Glutamatergic neuron (in vitro differentiated cells): ENCODE measurements around the gene PLN. TPM values are rescaled to one million over a fixed set of nuclear protein-coding genes. Genes with fewer than 3 reads are reported as not detected.

Source experiments
- DNase-seq: peaks from one replicate; pipeline ENCODE4 v3.0.0; 2022
- H3K27ac Mint-ChIP-seq: one replicate; pipeline ENCODE4 v1.8.0; 2020; ENCODE audit warnings: mild to moderate bottlenecking, mixed read lengths, inconsistent platforms; ENCODE audit not compliant: unreplicated experiment
- H3K27me3 Mint-ChIP-seq: one replicate; pipeline ENCODE4 v1.8.0; 2020; ENCODE audit warnings: mild to moderate bottlenecking, moderate library complexity, mixed read lengths, inconsistent platforms; ENCODE audit not compliant: unreplicated experiment
- H3K36me3 Mint-ChIP-seq: one replicate; pipeline ENCODE4 v1.8.0; 2020; ENCODE audit warnings: mild to moderate bottlenecking, mixed read lengths, inconsistent platforms; ENCODE audit not compliant: unreplicated experiment
- H3K4me1 Mint-ChIP-seq: one replicate; pipeline ENCODE4 v1.8.0; 2020; ENCODE audit warnings: mild to moderate bottlenecking, low read depth, mixed read lengths, inconsistent platforms; ENCODE audit not compliant: unreplicated experiment
- H3K4me3 Mint-ChIP-seq: one replicate; pipeline ENCODE4 v1.8.0; 2020; ENCODE audit warnings: mild to moderate bottlenecking, mixed read lengths, inconsistent platforms; ENCODE audit not compliant: unreplicated experiment
- H3K9me3 Mint-ChIP-seq: one replicate; pipeline ENCODE4 v1.8.0; 2020; ENCODE audit warnings: mild to moderate bottlenecking, moderate library complexity, mixed read lengths, inconsistent platforms; ENCODE audit not compliant: unreplicated experiment
- total RNA-seq: library from RNA; stranded (reverse); fragmentation: NEBNext Ultra II Directional; extraction: Animal tissue kit (Norgen Biotek cat#: 25700); gene quantifications from one replicate; pipeline ENCODE4 v1.2.1, GENCODE V29; 2021; ENCODE audit not compliant: unreplicated experiment
- TF ChIP-seq, protein P1 (sequence below): fragments of 200-600 bp; sonication (generic); IDR thresholded peaks from one replicate; pipeline ENCODE4 v1.5.0; 2021; ENCODE audit not compliant: partially characterized antibody, unreplicated experiment

PLN gene
- total RNA-seq, 1 donor from 2014 or later, result not detected

DNA sequence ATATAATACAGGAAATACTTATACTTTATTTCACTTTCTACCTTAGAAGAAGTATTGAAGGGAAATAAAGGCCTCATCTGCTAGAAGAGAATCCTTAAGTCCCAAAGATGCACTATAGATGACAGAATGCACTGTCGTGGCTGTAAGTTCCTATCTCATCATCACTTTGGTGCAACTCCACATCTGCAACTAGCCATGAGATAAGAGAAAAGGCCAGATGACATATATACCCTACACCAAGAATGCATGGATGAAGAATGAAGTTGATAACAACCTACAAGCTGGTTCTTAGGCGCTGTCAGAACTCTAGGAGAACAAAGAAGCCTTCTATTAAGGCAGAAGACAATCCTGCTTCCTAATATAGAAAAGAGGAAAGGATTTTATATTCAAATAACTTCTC lies 11.6 kb upstream of the PLN start:
- Mint-ChIP-seq H3K36me3 (no peaks in the 10 kb centered on the region), H3K27me3 (no peaks in the 10 kb centered on the region), H3K4me3 (no peak overlapping the region), H3K27ac (no peak overlapping the region), H3K4me1 (peaks cover 20% of the 10 kb centered on the region), H3K9me3 (peaks cover 4% of the 10 kb centered on the region)
- DNase-seq, result no peak
- TF ChIP-seq, protein P1, sequence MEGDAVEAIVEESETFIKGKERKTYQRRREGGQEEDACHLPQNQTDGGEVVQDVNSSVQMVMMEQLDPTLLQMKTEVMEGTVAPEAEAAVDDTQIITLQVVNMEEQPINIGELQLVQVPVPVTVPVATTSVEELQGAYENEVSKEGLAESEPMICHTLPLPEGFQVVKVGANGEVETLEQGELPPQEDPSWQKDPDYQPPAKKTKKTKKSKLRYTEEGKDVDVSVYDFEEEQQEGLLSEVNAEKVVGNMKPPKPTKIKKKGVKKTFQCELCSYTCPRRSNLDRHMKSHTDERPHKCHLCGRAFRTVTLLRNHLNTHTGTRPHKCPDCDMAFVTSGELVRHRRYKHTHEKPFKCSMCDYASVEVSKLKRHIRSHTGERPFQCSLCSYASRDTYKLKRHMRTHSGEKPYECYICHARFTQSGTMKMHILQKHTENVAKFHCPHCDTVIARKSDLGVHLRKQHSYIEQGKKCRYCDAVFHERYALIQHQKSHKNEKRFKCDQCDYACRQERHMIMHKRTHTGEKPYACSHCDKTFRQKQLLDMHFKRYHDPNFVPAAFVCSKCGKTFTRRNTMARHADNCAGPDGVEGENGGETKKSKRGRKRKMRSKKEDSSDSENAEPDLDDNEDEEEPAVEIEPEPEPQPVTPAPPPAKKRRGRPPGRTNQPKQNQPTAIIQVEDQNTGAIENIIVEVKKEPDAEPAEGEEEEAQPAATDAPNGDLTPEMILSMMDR, result no peak

DNA sequence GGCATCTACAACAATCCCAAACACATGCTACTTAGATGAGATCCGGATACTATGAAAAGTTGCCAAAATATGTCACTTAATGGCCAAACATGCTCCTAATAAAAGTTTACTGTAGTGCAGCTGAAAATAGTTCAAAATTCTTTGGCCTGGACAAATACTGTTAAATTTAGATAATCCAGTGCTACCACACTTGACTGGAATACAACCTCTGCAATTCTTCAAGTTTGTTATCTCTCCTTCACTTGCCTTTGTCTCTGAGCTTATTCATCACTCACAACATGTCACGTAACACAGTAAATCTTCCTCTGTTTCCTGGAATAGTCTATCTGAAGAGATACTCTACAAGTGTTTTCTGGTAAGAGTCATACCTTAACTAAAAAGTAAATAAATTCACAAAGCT lies 10.5 kb upstream of the PLN start:
- no peaks in the 10 kb centered on the region for H3K36me3 Mint-ChIP-seq
- peaks cover 13% of the 10 kb centered on the region for H3K4me1 Mint-ChIP-seq
- H3K9me3 Mint-ChIP-seq, result no peaks in the 10 kb centered on the region
- no peaks in the 10 kb centered on the region for H3K27me3 Mint-ChIP-seq
- no peak for DNase-seq
- no peak overlapping the region for H3K4me3 Mint-ChIP-seq
- TF ChIP-seq, protein P1, result no peak
- H3K27ac Mint-ChIP-seq, result no peak overlapping the region

DNA sequence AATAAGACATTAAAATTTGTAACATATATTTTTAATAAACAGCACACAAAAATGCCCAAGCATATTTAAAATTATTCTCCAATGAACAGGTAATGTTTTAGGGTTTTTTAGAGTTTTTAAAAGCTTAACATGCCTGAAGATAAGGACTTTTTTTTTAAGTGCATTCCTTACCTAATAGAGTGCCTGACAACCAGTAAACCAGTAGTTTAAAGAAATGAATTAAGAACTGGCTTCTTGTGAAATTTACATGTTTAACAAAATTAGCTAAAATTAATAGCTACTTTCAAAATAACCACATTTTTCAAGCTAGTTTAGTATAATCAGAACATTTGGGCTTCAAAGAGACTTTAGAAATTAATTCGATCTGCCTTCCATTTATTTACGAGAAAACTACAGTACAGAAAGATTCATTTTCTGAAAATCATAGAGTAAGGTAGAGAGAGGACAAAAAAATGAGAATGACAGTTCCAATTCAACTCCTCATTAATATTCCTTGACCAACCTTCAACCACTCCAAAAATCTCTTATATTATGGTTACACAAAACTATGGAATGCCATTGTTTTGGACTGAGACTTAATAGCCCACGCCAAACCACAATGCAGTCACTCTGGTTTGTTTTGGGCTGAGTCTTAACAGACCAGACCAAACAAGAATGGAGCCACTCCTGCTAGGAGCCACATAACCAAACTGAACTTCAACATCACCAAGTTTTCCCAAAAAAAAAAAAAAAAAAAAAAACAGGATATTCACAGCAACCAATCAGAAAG lies 5.7 kb upstream of the PLN start:
- H3K27me3 Mint-ChIP-seq, result no peaks in the 10 kb centered on the region
- TF ChIP-seq, protein P1, result no peak
- H3K36me3 Mint-ChIP-seq, result no peaks in the 10 kb centered on the region
- no peak overlapping the region for H3K4me3 Mint-ChIP-seq
- H3K9me3 Mint-ChIP-seq, result no peaks in the 10 kb centered on the region
- no peaks in the 10 kb centered on the region for H3K4me1 Mint-ChIP-seq
- DNase-seq, result no peak
- H3K27ac Mint-ChIP-seq, result no peak overlapping the region

- TF ChIP-seq, protein P1, result no peak
- Mint-ChIP-seq H3K4me3 (no peak overlapping the region), H3K36me3 (no peaks in the 10 kb centered on the region)
Observed at GRCh38 chr6:118544105-118544504, 4.0 kb upstream of the PLN start.

DNA sequence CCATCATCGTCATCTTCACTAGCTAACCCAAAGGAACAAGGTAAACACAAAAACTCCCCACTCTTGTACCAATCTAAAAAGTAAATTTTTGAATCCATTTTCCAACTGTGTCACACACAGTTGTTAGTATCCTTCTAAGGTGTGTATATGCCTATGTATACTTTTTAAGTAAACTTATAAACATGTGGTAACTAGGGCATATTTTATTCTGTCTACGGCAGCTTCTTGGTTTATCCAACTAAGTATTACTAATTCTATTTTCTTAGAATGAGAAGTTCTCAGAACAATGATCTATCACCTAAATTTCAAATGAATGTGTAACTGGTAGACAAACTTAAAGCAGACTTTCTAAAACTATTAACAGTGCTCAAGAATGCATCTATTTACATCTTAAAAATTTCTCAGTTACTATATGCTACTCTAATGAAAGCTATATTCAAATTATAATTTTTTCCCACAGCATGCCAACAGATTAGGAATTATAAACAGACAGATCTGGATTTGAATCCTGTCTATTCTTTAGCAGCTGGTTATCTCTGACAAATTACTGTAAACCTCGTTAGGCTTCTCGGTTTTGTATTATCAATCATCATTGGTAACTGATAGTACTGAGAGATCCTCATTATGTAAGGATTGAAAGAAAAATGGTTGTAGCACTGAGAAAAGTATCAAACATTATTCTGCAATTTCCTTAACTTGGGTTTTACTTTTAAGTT lies 1.8 kb upstream of the PLN start:
- no peak overlapping the region for H3K27ac Mint-ChIP-seq
- no peaks in the 10 kb centered on the region for H3K36me3 Mint-ChIP-seq
- DNase-seq, result no peak
- H3K4me3 Mint-ChIP-seq, result no peak overlapping the region
- H3K27me3 Mint-ChIP-seq, result no peaks in the 10 kb centered on the region
- H3K9me3 Mint-ChIP-seq, result no peaks in the 10 kb centered on the region
- H3K4me1 Mint-ChIP-seq, result no peaks in the 10 kb centered on the region
- TF ChIP-seq, protein P1, result no peak

More at GRCh38 chr6:118544105-118544504, 4.0 kb upstream of the PLN start:
- Mint-ChIP-seq H3K9me3 (no peaks in the 10 kb centered on the region), H3K27ac (no peak overlapping the region), H3K27me3 (no peaks in the 10 kb centered on the region), H3K4me1 (no peaks in the 10 kb centered on the region)
- DNase-seq, result no peak
